SK-N-SH treated with all-trans-retinoic acid at 6 μM for 48 hours (cell line): ENCODE results near the gene SRPRB.

Experiments
- CSDC2 ChIP-seq: fragments of 250-450 bp; sonication (Bioruptor Pico); IDR thresholded peaks from 2 replicates; pipeline ENCODE4 v1.5.0; 2020; ENCODE audit warnings: mild to moderate bottlenecking, moderate library complexity
- ISL1 ChIP-seq: fragments of 250-450 bp; sonication (Bioruptor Pico); IDR thresholded peaks from 2 replicates; pipeline ENCODE4 v2.1.2; 2022; ENCODE audit warnings: mild to moderate bottlenecking, moderate library complexity
- PPARA ChIP-seq: fragments of 250-450 bp; sonication (Bioruptor Pico); IDR thresholded peaks from 2 replicates; pipeline ENCODE4 v1.5.0; 2020; ENCODE audit warnings: mild to moderate bottlenecking, borderline replicate concordance
- ZNF565 ChIP-seq: fragments of 450-650 bp; formaldehyde crosslinking; conservative IDR thresholded peaks from 2 replicates; pipeline ENCODE4 v1.5.0; 2020; ENCODE audit warnings: low read depth, mild to moderate bottlenecking, moderate library complexity
- ZNF70 ChIP-seq: fragments of 450-650 bp; formaldehyde crosslinking; IDR thresholded peaks from 2 replicates; pipeline ENCODE4 v1.5.0; 2020; ENCODE audit warnings: mild to moderate bottlenecking, moderate library complexity
- TF ChIP-seq, protein P1 (sequence below): fragments of 250-450 bp; sonication (Bioruptor Pico); IDR thresholded peaks from 2 replicates; pipeline ENCODE4 v1.8.0; 2020; ENCODE audit warnings: mild to moderate bottlenecking, moderate library complexity, borderline replicate concordance
- TF ChIP-seq, protein P2 (sequence below): fragments of 250-450 bp; sonication (Bioruptor Pico); IDR thresholded peaks from 2 replicates; pipeline ENCODE4 v1.5.0; 2020; ENCODE audit warnings: mild to moderate bottlenecking, moderate library complexity

DNA sequence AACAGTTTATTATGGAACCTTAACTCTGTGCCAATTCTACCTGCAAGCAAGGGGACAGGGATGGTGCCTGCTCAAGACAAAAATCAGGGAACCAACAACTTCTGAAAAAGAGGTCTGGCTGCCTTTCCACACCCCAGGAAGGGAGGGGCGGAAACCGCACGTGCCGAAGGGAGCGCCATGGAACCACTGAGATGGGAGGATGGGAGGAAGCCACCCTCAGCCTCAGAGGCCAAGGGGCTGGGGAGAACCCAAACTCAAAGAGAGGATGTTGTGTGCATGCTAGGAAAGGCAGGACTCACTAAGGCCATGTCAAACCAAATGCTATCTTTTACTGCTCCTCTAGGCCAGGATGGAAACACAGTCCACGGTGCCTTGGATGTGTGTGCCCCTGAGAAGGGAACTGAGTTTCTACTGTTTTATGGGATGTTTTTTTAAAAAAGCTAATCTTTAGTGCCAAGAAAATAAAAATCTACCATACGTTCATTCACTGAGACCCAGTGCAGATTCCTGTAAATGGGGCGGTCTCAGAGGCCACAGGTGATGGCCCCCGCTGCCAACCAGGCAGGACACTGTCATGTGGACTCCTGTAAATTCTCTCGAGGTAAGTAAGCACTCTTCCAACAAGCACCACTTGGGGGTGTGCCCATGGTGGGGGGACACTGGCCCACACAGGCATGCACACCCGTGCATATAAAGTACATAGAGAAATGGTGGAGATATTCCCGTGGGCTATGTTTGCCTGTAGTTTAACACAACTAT lies 20.5 kb downstream of the SRPRB start:
- no peak for TF ChIP-seq ZNF565 (CRISPR knock-in tag)
- TF ChIP-seq ZNF70 (CRISPR knock-in tag) = no peak
- TF ChIP-seq, protein P1, sequence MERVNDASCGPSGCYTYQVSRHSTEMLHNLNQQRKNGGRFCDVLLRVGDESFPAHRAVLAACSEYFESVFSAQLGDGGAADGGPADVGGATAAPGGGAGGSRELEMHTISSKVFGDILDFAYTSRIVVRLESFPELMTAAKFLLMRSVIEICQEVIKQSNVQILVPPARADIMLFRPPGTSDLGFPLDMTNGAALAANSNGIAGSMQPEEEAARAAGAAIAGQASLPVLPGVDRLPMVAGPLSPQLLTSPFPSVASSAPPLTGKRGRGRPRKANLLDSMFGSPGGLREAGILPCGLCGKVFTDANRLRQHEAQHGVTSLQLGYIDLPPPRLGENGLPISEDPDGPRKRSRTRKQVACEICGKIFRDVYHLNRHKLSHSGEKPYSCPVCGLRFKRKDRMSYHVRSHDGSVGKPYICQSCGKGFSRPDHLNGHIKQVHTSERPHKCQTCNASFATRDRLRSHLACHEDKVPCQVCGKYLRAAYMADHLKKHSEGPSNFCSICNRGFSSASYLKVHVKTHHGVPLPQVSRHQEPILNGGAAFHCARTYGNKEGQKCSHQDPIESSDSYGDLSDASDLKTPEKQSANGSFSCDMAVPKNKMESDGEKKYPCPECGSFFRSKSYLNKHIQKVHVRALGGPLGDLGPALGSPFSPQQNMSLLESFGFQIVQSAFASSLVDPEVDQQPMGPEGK (CRISPR knock-in tag) = no peak
- no peak for TF ChIP-seq CSDC2 (CRISPR knock-in tag)
- TF ChIP-seq PPARA (CRISPR knock-in tag) = no peak
- TF ChIP-seq ISL1 = no peak
- TF ChIP-seq, protein P2, sequence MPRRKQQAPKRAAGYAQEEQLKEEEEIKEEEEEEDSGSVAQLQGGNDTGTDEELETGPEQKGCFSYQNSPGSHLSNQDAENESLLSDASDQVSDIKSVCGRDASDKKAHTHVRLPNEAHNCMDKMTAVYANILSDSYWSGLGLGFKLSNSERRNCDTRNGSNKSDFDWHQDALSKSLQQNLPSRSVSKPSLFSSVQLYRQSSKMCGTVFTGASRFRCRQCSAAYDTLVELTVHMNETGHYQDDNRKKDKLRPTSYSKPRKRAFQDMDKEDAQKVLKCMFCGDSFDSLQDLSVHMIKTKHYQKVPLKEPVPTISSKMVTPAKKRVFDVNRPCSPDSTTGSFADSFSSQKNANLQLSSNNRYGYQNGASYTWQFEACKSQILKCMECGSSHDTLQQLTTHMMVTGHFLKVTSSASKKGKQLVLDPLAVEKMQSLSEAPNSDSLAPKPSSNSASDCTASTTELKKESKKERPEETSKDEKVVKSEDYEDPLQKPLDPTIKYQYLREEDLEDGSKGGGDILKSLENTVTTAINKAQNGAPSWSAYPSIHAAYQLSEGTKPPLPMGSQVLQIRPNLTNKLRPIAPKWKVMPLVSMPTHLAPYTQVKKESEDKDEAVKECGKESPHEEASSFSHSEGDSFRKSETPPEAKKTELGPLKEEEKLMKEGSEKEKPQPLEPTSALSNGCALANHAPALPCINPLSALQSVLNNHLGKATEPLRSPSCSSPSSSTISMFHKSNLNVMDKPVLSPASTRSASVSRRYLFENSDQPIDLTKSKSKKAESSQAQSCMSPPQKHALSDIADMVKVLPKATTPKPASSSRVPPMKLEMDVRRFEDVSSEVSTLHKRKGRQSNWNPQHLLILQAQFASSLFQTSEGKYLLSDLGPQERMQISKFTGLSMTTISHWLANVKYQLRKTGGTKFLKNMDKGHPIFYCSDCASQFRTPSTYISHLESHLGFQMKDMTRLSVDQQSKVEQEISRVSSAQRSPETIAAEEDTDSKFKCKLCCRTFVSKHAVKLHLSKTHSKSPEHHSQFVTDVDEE (CRISPR knock-in tag) = no peak
